Measurements from ENCODE around the gene TAOK1. TPM values are rescaled to one million over a fixed set of nuclear protein-coding genes. Genes with fewer than 3 reads are reported as not detected.

Gene TAOK1
- total RNA-seq, 1 donor from 2014 or later = 60.2 TPM

DNA sequence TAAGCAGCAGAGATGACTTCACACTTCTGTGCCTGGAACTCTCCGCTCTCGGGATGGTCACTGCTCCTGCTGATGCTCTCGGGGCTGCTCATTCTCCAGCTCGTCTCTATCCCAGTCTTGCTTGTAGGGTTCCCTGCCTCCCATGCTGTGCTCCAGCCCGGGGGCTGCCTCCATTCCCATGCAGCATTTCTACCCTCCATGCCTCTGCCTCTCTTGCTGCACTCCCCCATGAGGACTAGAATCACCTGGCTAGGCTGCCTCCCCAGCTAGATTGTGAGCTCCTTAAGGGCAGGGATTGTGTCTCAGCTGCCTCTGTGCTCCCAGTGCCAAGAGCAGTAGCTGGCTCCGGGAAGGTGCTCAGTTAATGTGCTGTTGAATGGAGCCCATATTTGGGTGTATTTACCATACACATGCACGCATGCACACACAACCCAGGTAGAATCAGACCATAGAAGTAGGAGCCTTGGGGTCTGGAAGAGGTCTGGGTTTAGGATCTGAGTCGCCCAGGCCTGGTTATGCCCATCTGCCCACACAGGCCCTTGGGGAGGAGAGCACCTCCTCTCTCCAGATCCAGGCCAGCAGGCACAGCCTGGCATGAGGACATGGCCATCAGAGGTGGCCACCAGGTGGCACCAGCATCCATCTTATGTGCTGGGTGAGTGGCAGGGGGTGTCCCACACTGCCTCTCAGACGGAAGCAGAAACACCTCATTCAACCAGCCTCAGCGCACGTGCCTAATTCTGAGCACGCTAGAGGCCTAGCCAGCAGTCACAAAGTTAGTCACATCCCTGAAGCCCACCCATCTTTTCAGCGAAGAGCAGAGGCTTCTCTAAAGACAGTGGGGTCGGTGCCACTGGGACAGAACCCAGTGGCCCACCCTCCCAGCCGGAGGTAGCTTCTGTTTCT is 190.0 kb downstream of the TAOK1 start:
- intact Hi-C loops (cut with micrococcal nuclease) = loop anchor here (1.0 to 10.0 kb wide), 7 partner anchors 9 to 535 kb away; partner anchors contain the start of genes GIT1 and NSRP1

DNA sequence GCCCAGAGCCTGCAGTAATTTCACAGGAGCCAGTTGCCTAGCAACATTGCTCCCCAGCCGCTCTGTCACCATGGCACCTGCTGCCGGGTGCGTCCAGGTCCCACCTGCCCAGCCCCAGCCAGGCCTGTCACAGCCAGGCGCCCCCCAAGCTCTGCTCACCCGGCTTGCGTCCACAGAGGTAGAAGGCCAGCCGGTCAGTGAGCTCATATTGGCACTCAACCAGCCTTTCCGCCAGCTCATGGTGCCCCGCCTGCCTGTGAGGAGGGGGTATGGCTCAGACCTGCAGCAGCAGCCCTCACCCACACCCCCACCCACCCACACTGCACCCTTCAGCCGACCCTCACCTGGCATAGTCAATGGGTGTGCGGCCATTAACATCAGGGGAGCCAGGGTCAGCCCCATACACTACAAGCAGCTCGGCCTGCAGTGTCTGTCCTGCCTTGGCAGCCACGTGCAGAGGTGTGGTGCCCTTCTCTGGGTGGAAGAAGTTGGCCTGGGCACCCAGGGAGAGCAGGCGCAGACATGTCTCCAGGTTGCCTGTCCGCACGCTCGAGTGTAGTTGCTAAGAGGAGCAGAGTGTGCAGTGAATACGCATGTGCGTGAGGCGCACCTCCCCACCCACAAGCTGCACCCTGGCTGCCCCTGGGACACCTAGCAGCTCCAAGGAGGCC is 191.6 kb downstream of the TAOK1 start:
- intact Hi-C loops (cut with micrococcal nuclease) = loop anchor here (10.0 kb wide), 1 partner anchor 533 kb away; the partner anchor contains the start of gene NSRP1

- intact Hi-C loops (cut with micrococcal nuclease) = loop anchor here (10.0 kb wide), 1 partner anchor 532 kb away; the partner anchor contains the start of gene NSRP1
These were observed 192.1 kb downstream of the TAOK1 start for GRCh38 chr17:29582254-29582765.

- intact Hi-C loops (cut with micrococcal nuclease) = loop anchor here (10.0 kb wide), 1 partner anchor 532 kb away; the partner anchor contains the start of gene NSRP1
These were observed 192.6 kb downstream of the TAOK1 start for GRCh38 chr17:29582772-29583171.

- intact Hi-C loops (cut with micrococcal nuclease) = loop anchor here (10.0 kb wide), 1 partner anchor 531 kb away; the partner anchor contains the start of gene NSRP1
These were observed 193.4 kb downstream of the TAOK1 start for GRCh38 chr17:29583324-29584248.

GRCh38 chr17:29584452-29585079 is 194.4 kb downstream of the TAOK1 start:
- intact Hi-C loops (cut with micrococcal nuclease) = loop anchor here (1.0 to 10.0 kb wide), 2 partner anchors 195 to 530 kb away; partner anchors contain the start of gene NSRP1

- intact Hi-C loops (cut with micrococcal nuclease) = loop anchor here (1.0 to 10.0 kb wide), 2 partner anchors 194 to 530 kb away; partner anchors contain the start of gene NSRP1
These were observed 195.1 kb downstream of the TAOK1 start for GRCh38 chr17:29585080-29585751.

GRCh38 chr17:29586676-29587469 is 196.7 kb downstream of the TAOK1 start:
- intact Hi-C loops (cut with micrococcal nuclease) = loop anchor here (10.0 kb wide), 1 partner anchor 528 kb away; the partner anchor contains the start of gene NSRP1

- intact Hi-C loops (cut with micrococcal nuclease) = loop anchor here (10.0 kb wide), 1 partner anchor 527 kb away; the partner anchor contains the start of gene NSRP1
These were observed 197.4 kb downstream of the TAOK1 start for GRCh38 chr17:29587591-29587990.

GRCh38 chr17:29588017-29588561 is 197.9 kb downstream of the TAOK1 start:
- intact Hi-C loops (cut with micrococcal nuclease) = loop anchor here (2.0 to 10.0 kb wide), 2 partner anchors 343 to 527 kb away; partner anchors contain the start of genes NSRP1 and SSH2

DNA sequence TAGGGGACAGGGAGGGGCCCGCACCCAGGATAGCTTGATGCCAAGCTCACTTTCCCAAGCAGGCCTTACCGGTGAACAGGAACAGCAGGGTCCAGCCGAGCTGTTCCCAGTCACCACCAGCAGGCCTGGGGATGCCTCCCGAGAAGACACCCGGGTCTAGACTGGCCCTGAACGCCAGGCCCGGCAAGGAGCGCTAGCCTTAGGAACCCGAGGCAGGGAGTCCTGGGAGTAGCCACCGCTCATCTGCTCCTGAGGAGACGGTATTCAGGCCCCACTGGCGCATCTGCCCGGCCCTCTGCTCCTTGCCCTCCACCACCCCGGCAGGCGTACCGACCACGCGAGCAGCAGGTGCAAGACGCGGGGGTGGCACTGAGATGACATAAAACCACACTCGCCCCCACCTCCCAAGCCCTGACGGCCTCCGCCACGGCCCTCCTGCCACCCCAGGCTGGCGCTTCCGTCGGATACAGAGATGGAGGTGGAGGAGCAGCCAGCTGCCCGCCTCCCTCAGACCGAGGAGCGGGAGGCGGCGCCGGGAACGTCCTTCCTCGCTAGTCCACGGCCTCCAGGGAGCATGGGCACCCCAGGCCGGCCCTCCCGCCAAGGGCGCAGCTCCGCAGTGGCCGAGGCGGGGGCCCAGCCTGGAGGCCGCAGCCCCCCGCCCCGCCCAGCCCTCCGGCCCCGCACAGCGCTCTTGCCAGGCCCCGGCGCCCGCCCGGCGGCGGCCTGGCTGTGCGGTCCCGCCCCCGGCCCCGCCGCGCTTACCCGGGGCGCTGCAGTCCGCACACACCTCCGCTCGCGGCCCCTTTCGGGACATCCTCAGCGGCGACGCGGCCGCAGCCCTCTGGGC is 198.6 kb downstream of the TAOK1 start:
- intact Hi-C loops (cut with micrococcal nuclease) = loop anchor here (1.0 to 10.0 kb wide), 6 partner anchors 8 to 526 kb away; partner anchors contain the start of genes NSRP1, SSH2 and TP53I13

DNA sequence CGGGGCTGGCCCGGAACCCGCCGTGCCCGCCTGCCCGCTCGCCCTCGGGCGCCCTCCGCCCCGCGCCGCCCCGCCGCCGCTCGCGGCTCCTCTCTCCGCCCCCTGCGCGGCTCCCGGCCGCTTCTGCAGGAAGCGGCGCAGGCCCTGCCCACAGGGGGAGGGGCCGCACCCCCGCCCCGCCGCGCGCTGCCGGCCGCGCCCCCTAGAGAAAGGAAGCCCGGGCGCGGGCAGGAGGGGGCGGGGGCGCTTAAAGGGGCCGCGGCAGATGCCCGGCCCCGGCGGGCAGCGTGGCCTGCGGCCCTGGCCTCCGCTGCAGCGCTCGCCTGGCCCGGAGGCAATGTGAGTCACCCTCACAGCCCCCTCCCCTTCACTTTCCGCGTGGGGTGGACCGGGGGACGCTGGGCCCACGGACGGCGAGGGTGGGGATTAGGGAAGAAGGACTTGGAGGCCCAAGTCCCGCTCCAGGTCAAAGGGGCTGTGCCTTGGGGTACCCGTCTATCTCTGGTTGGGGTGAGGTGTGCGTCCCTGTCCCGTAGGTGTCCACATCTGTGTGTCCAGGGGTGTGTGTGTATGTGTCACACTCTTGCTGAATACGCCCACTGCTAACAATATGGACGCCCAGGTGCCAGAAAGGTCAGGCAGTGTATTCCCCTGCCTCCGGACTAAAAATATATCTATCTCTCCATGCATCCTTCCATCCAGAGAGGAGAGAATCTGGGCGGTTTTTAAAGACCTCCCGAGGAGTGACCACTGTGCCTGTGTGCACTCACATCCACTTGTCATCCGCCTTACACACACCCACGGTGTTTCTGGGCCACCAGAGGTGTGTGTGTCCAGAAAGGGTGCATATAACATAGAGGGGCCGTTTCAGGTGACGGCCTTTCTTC is 199.6 kb downstream of the TAOK1 start, which contains the start of gene GIT1:
TSS of gene GIT1 (minus strand) at position 125 of the 887 bp plus-strand sequence. CDS start 270 bp downstream, outside the sequence.
- intact Hi-C loops (cut with micrococcal nuclease) = loop anchor here (1.0 to 10.0 kb wide), 6 partner anchors 9 to 525 kb away; partner anchors contain the start of genes NSRP1, SSH2 and TP53I13

- intact Hi-C loops (cut with micrococcal nuclease) = no loop called here
These were observed 200.4 kb downstream of the TAOK1 start for GRCh38 chr17:29590411-29591145.

GRCh38 chr17:29591146-29591736 is 201.1 kb downstream of the TAOK1 start:
- intact Hi-C loops (cut with micrococcal nuclease) = no loop called here

Data from T-helper 1 cell treated with Interleukin-12 subunit alpha and Interleukin-12 subunit beta and Interleukin-4 antibody, amounts not matched to agents 30 ng/mL and 1 ng/mL, for 36 hours (primary cell).